ENCODE results near the gene PFDN6.
A peak's percentile ranks its signal among the peaks of the same experiment; 100 is the strongest.

The PFDN6 gene

GRCh38 chr6:33320315-33321181 lies 31.1 kb downstream of the PFDN6 start:
- peaks cover 34% of the 10 kb centered on the region for H3K4me1 ChIP-seq (ENCODE audit: control insufficient read depth, insufficient read depth, low read length)

GRCh38 chr6:33321227-33321626 lies 31.8 kb downstream of the PFDN6 start:
- H3K27me3 ChIP-seq (ENCODE audit: control insufficient read depth, insufficient read depth, low read length): no peaks in the 10 kb centered on the region
- peak overlapping the region; percentile 91 for H3K9ac ChIP-seq (ENCODE audit: low read length)
- H3K4me3 ChIP-seq (ENCODE audit: low read depth, low read length): peak overlapping the region; percentile 71; the same call in 1 of the 2 replicates
- no peaks in the 10 kb centered on the region for H3K9me3 ChIP-seq (ENCODE audit: control insufficient read depth, insufficient read depth, low read depth, low read length)
- peaks cover 32% of the 10 kb centered on the region for H3K36me3 ChIP-seq (ENCODE audit: control insufficient read depth, insufficient read depth, low read length)
- peaks cover 34% of the 10 kb centered on the region for H3K4me1 ChIP-seq (ENCODE audit: control insufficient read depth, insufficient read depth, low read length)
- no peak overlapping the region; the same call in 1 of the 2 replicates for H3K27ac ChIP-seq (ENCODE audit: low read depth, low read length)

More at GRCh38 chr6:33320315-33321181, 31.1 kb downstream of the PFDN6 start:
- H3K36me3 ChIP-seq (ENCODE audit: control insufficient read depth, insufficient read depth, low read length): peaks cover 32% of the 10 kb centered on the region
- no peaks in the 10 kb centered on the region for H3K27me3 ChIP-seq (ENCODE audit: control insufficient read depth, insufficient read depth, low read length)
- H3K4me3 ChIP-seq (ENCODE audit: low read depth, low read length): no peak overlapping the region
- no peaks in the 10 kb centered on the region for H3K9me3 ChIP-seq (ENCODE audit: control insufficient read depth, insufficient read depth, low read depth, low read length)
- no peak overlapping the region for H3K27ac ChIP-seq (ENCODE audit: low read depth, low read length)
- H3K9ac ChIP-seq (ENCODE audit: low read length): peak overlapping the region; percentile 8

- Histone ChIP-seq H3K9me3 (ENCODE audit: control insufficient read depth, insufficient read depth, low read depth, low read length) (no peaks in the 10 kb centered on the region), H3K4me1 (ENCODE audit: control insufficient read depth, insufficient read depth, low read length) (peaks cover 26% of the 10 kb centered on the region), H3K27me3 (ENCODE audit: control insufficient read depth, insufficient read depth, low read length) (no peaks in the 10 kb centered on the region), H3K27ac (ENCODE audit: low read depth, low read length) (no peak overlapping the region), H3K36me3 (ENCODE audit: control insufficient read depth, insufficient read depth, low read length) (peaks cover 30% of the 10 kb centered on the region), H3K4me3 (ENCODE audit: low read depth, low read length) (peak overlapping the region; percentile 71), H3K9ac (ENCODE audit: low read length) (peak overlapping the region; percentile 91)
Measured at GRCh38 chr6:33323623-33323948, 34.2 kb downstream of the PFDN6 start.

- H3K4me1 ChIP-seq (ENCODE audit: control insufficient read depth, insufficient read depth, low read length): peaks cover 23% of the 10 kb centered on the region
- no peak overlapping the region for H3K9ac ChIP-seq (ENCODE audit: low read length)
Measured at GRCh38 chr6:33324125-33324524, 34.7 kb downstream of the PFDN6 start.

GRCh38 chr6:33329058-33329457 lies 39.7 kb downstream of the PFDN6 start:
- Histone ChIP-seq H3K9ac (ENCODE audit: low read length) (no peak overlapping the region), H3K4me1 (ENCODE audit: control insufficient read depth, insufficient read depth, low read length) (peaks cover 1% of the 10 kb centered on the region), H3K27ac (ENCODE audit: low read depth, low read length) (no peak overlapping the region), H3K9me3 (ENCODE audit: control insufficient read depth, insufficient read depth, low read depth, low read length) (no peaks in the 10 kb centered on the region), H3K27me3 (ENCODE audit: control insufficient read depth, insufficient read depth, low read length) (no peaks in the 10 kb centered on the region), H3K4me3 (ENCODE audit: low read depth, low read length) (no peak overlapping the region), H3K36me3 (ENCODE audit: control insufficient read depth, insufficient read depth, low read length) (no peaks in the 10 kb centered on the region)

More at GRCh38 chr6:33324125-33324524, 34.7 kb downstream of the PFDN6 start:
- Histone ChIP-seq H3K9me3 (ENCODE audit: control insufficient read depth, insufficient read depth, low read depth, low read length) (no peaks in the 10 kb centered on the region), H3K36me3 (ENCODE audit: control insufficient read depth, insufficient read depth, low read length) (peaks cover 24% of the 10 kb centered on the region), H3K27ac (ENCODE audit: low read depth, low read length) (no peak overlapping the region), H3K4me3 (ENCODE audit: low read depth, low read length) (peak overlapping the region; percentile 71), H3K27me3 (ENCODE audit: control insufficient read depth, insufficient read depth, low read length) (no peaks in the 10 kb centered on the region)

- Histone ChIP-seq H3K27ac (ENCODE audit: low read depth, low read length) (no peak overlapping the region), H3K36me3 (ENCODE audit: control insufficient read depth, insufficient read depth, low read length) (no peaks in the 10 kb centered on the region), H3K27me3 (ENCODE audit: control insufficient read depth, insufficient read depth, low read length) (no peaks in the 10 kb centered on the region), H3K9me3 (ENCODE audit: control insufficient read depth, insufficient read depth, low read depth, low read length) (no peaks in the 10 kb centered on the region), H3K9ac (ENCODE audit: low read length) (no peak overlapping the region), H3K4me3 (ENCODE audit: low read depth, low read length) (no peak overlapping the region), H3K4me1 (ENCODE audit: control insufficient read depth, insufficient read depth, low read length) (no peaks in the 10 kb centered on the region)
Measured at GRCh38 chr6:33330736-33331135, 41.3 kb downstream of the PFDN6 start.

GRCh38 chr6:33333666-33334065 lies 44.3 kb downstream of the PFDN6 start:
- H3K4me3 ChIP-seq (ENCODE audit: low read depth, low read length): no peak overlapping the region
- no peaks in the 10 kb centered on the region for H3K36me3 ChIP-seq (ENCODE audit: control insufficient read depth, insufficient read depth, low read length)
- no peak overlapping the region for H3K9ac ChIP-seq (ENCODE audit: low read length)
- H3K27me3 ChIP-seq (ENCODE audit: control insufficient read depth, insufficient read depth, low read length): no peaks in the 10 kb centered on the region
- no peak overlapping the region for H3K27ac ChIP-seq (ENCODE audit: low read depth, low read length)
- no peaks in the 10 kb centered on the region for H3K4me1 ChIP-seq (ENCODE audit: control insufficient read depth, insufficient read depth, low read length)
- no peaks in the 10 kb centered on the region for H3K9me3 ChIP-seq (ENCODE audit: control insufficient read depth, insufficient read depth, low read depth, low read length)

GRCh38 chr6:33335916-33336315 lies 46.5 kb downstream of the PFDN6 start:
- H3K27me3 ChIP-seq (ENCODE audit: control insufficient read depth, insufficient read depth, low read length): no peaks in the 10 kb centered on the region
- H3K36me3 ChIP-seq (ENCODE audit: control insufficient read depth, insufficient read depth, low read length): no peaks in the 10 kb centered on the region
- no peaks in the 10 kb centered on the region for H3K4me1 ChIP-seq (ENCODE audit: control insufficient read depth, insufficient read depth, low read length)
- no peak overlapping the region for H3K27ac ChIP-seq (ENCODE audit: low read depth, low read length)
- H3K4me3 ChIP-seq (ENCODE audit: low read depth, low read length): no peak overlapping the region
- H3K9ac ChIP-seq (ENCODE audit: low read length): no peak overlapping the region
- no peaks in the 10 kb centered on the region for H3K9me3 ChIP-seq (ENCODE audit: control insufficient read depth, insufficient read depth, low read depth, low read length)

GRCh38 chr6:33336495-33336894 lies 47.1 kb downstream of the PFDN6 start:
- H3K4me3 ChIP-seq (ENCODE audit: low read depth, low read length): no peak overlapping the region
- no peaks in the 10 kb centered on the region for H3K36me3 ChIP-seq (ENCODE audit: control insufficient read depth, insufficient read depth, low read length)
- no peaks in the 10 kb centered on the region for H3K4me1 ChIP-seq (ENCODE audit: control insufficient read depth, insufficient read depth, low read length)
- no peak overlapping the region for H3K9ac ChIP-seq (ENCODE audit: low read length)
- H3K27ac ChIP-seq (ENCODE audit: low read depth, low read length): no peak overlapping the region
- H3K27me3 ChIP-seq (ENCODE audit: control insufficient read depth, insufficient read depth, low read length): no peaks in the 10 kb centered on the region
- H3K9me3 ChIP-seq (ENCODE audit: control insufficient read depth, insufficient read depth, low read depth, low read length): no peaks in the 10 kb centered on the region

- H3K4me3 ChIP-seq (ENCODE audit: low read depth, low read length): no peak overlapping the region
- H3K36me3 ChIP-seq (ENCODE audit: control insufficient read depth, insufficient read depth, low read length): no peaks in the 10 kb centered on the region
- no peaks in the 10 kb centered on the region for H3K9me3 ChIP-seq (ENCODE audit: control insufficient read depth, insufficient read depth, low read depth, low read length)
- no peaks in the 10 kb centered on the region for H3K27me3 ChIP-seq (ENCODE audit: control insufficient read depth, insufficient read depth, low read length)
- H3K4me1 ChIP-seq (ENCODE audit: control insufficient read depth, insufficient read depth, low read length): no peaks in the 10 kb centered on the region
- no peak overlapping the region for H3K27ac ChIP-seq (ENCODE audit: low read depth, low read length)
- H3K9ac ChIP-seq (ENCODE audit: low read length): no peak overlapping the region
Measured at GRCh38 chr6:33339193-33339592, 49.8 kb downstream of the PFDN6 start.
